CD4-positive, alpha-beta T cell (primary cell): ENCODE measurements around the gene PTPRK. TPM values are rescaled to one million over a fixed set of nuclear protein-coding genes. Genes with fewer than 3 reads are reported as not detected.

ENCODE experiments used
- ATAC-seq: fragments of 200-7000 bp; cut with Tn5 transposase; one replicate; pipeline ENCODE4 v1.10.0; 2022; ENCODE audit warnings: mild to moderate bottlenecking; ENCODE audit not compliant: poor library complexity
- CTCF ChIA-PET: fragments of 350-600 bp; sonication (Branson Sonifier 250); formaldehyde crosslinking; loops from one replicate; lab custom pipeline; 2021; ENCODE audit warnings: antibody characterized with exemption, inconsistent platforms; lab: Charles Lee
- POLR2A ChIA-PET: fragments of 350-600 bp; sonication (Branson Sonifier 250); formaldehyde crosslinking; loops from one replicate; lab custom pipeline; 2021; ENCODE audit warnings: antibody characterized with exemption, inconsistent platforms; lab: Charles Lee
- DNase-seq, 14 experiments: peaks; one replicate each; pipeline ENCODE4 v3.0.0-alpha.2; 2013 to 2020; ENCODE audit warnings: mixed read lengths in 2 of 14
- H3K27ac ChIP-seq, 2 donors: one replicate each; pipeline versions ENCODE4 v1.5.1 to v1.7.0; 2013; ENCODE audit warnings: low read length in 2 of 2, low read depth in 1 of 2, mild to moderate bottlenecking in 1 of 2
- H3K27me3 ChIP-seq, 2 experiments: 1 replicate in 1 of 2; 2 replicates in 1 of 2; pipeline versions ENCODE4 v1.6.1 to v1.7.0; 2013; ENCODE audit warnings: low read length in 2 of 2, control low read depth in 1 of 2, mild to moderate bottlenecking in 1 of 2, moderate library complexity in 1 of 2; ENCODE audit not compliant: insufficient read depth in 2 of 2, control insufficient read depth in 1 of 2
- H3K36me3 ChIP-seq: one replicate; pipeline ENCODE4 v1.6.1; 2013; ENCODE audit warnings: low read length, control low read depth; ENCODE audit not compliant: insufficient read depth
- H3K4me1 ChIP-seq: one replicate; pipeline ENCODE4 v1.6.1; 2013; ENCODE audit warnings: low read length, control low read depth; ENCODE audit not compliant: insufficient read depth
- H3K4me3 ChIP-seq: one replicate; pipeline ENCODE4 v1.5.1; 2013; ENCODE audit warnings: mild to moderate bottlenecking, low read length, moderate library complexity
- H3K9me3 ChIP-seq, 2 experiments: 1 replicate in 1 of 2; 2 replicates in 1 of 2; pipeline versions ENCODE4 v1.6.1 to v1.7.0; 2013; ENCODE audit warnings: low read length in 2 of 2, mild to moderate bottlenecking in 2 of 2, control low read depth in 1 of 2, moderate library complexity in 1 of 2; ENCODE audit not compliant: control insufficient read depth in 1 of 2, insufficient read depth in 1 of 2
- H3K27ac Mint-ChIP-seq: one replicate; pipeline ENCODE4 v1.8.0; 2020; ENCODE audit warnings: mixed read lengths
- H3K27me3 Mint-ChIP-seq: one replicate; pipeline ENCODE4 v1.8.0; 2021; ENCODE audit warnings: mixed read lengths
- H3K36me3 Mint-ChIP-seq: one replicate; pipeline ENCODE4 v1.8.0; 2021; ENCODE audit warnings: low read depth, mixed read lengths
- H3K4me1 Mint-ChIP-seq: one replicate; pipeline ENCODE4 v1.8.0; 2021; ENCODE audit warnings: low read depth, mixed read lengths
- H3K4me3 Mint-ChIP-seq: one replicate; pipeline ENCODE4 v1.8.0; 2020; ENCODE audit warnings: mild to moderate bottlenecking, mixed read lengths
- H3K9me3 Mint-ChIP-seq: one replicate; pipeline ENCODE4 v1.8.0; 2020; ENCODE audit warnings: mixed read lengths
- CTCF ChIP-seq: fragments of 200-600 bp; IDR thresholded peaks from one replicate; pipeline ENCODE4 v1.8.0; 2022; ENCODE audit warnings: antibody characterized with exemption, mild to moderate bottlenecking
- intact Hi-C, 2 experiments: fragments of 100-400 bp; cut with DNase I in 1 of 2; cut with micrococcal nuclease in 1 of 2; formaldehyde crosslinking; loops; one replicate each; pipeline versions ENCODE4 v1.15.1 to v1.9.0; 2023 to 2025; cut with DNase I, micrococcal nuclease
- total RNA-seq, 174 experiments: library from RNA in 2 of 174; stranded (reverse) in 2 of 174; gene quantifications; one replicate each; pipeline ENCODE4 v1.2.3 and lab custom pipeline; 2021 to 2026

Gene PTPRK
- total RNA-seq, 2 experiments from 2014 or later = 8.4 to 10.3 TPM

GRCh38 chr6:128351255-128351514, 169.2 kb downstream of the PTPRK start:
- intact Hi-C loops = no loop called here
- Mint-ChIP-seq H3K4me3 (no peak overlapping the region), H3K36me3 (no peaks in the 10 kb centered on the region), H3K9me3 (no peaks in the 10 kb centered on the region), H3K4me1 (no peaks in the 10 kb centered on the region), H3K27ac (no peak overlapping the region), H3K27me3 (no peaks in the 10 kb centered on the region)
- Histone ChIP-seq H3K9me3 (no peaks in the 10 kb centered on the region), H3K4me3 (no peak overlapping the region), H3K27ac (no peak overlapping the region), H3K36me3 (no peaks in the 10 kb centered on the region), H3K4me1 (no peaks in the 10 kb centered on the region), H3K27me3 (no peaks in the 10 kb centered on the region)
- ChIA-PET POLR2A (no interaction called here), CTCF (no interaction called here)
- DNase-seq (no peak), ATAC-seq (no peak)
- TF ChIP-seq CTCF = no peak

DNA sequence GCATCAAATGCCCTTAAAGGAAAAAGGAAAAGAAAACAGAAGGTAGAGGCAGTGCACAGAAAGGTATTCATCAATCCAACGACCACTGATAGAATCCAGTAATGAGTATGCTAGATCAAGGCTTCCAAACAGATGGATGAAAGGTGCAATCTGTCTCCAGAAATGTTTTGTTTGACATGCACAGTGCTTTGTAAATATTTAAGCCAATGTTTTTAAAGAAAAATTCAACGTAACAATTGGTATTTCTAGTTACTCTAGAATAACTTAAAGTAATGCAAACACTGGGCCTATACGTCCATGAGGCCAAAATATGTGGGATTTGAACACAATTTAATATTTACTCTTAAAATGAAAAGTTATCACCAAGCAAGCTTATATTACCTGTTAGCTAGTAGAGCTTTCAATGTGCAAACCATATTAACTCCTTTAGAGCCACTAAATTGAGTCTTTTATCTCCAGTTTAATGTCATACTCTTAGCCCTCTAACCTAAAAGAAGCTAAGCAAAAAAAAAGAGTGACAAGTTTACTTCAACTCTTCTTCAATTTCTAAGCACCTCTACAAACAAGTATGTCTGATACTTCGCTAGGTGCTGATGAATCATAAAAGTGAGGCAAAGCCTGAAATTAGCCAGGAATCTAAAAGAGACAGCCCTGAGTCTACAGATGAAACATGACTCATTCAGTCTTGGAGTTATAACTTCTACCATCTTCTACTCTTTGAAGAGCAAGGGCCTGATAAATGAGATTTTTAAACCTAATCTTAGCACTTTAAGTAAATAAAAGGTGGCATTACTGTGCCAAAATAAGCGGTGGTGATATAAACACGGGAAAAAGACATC, 169.8 kb downstream of the PTPRK start:
- CTCF ChIA-PET = no interaction called here
- H3K27ac ChIP-seq = no peak overlapping the region
- no peaks in the 10 kb centered on the region for H3K9me3 ChIP-seq
- no peak overlapping the region for H3K4me3 ChIP-seq
- Mint-ChIP-seq H3K4me1 (no peaks in the 10 kb centered on the region), H3K4me3 (no peak overlapping the region), H3K9me3 (no peaks in the 10 kb centered on the region), H3K27me3 (no peaks in the 10 kb centered on the region), H3K36me3 (no peaks in the 10 kb centered on the region), H3K27ac (no peak overlapping the region)
- ATAC-seq (no peak), DNase-seq (no peak)
- H3K36me3 ChIP-seq = no peaks in the 10 kb centered on the region
- no peaks in the 10 kb centered on the region for H3K27me3 ChIP-seq
- POLR2A ChIA-PET = no interaction called here
- no peaks in the 10 kb centered on the region for H3K4me1 ChIP-seq
- TF ChIP-seq CTCF = no peak
- intact Hi-C loops = no loop called here

- Histone ChIP-seq H3K9me3 (no peaks in the 10 kb centered on the region), H3K27me3 (no peaks in the 10 kb centered on the region), H3K4me1 (no peaks in the 10 kb centered on the region), H3K27ac (no peak overlapping the region), H3K4me3 (no peak overlapping the region), H3K36me3 (no peaks in the 10 kb centered on the region)
- intact Hi-C loops = no loop called here
- H3K4me3 Mint-ChIP-seq = no peak overlapping the region
- POLR2A ChIA-PET = no interaction called here
- no peak for DNase-seq
- H3K36me3 Mint-ChIP-seq = no peaks in the 10 kb centered on the region
- ATAC-seq = no peak
- H3K27ac Mint-ChIP-seq = no peak overlapping the region
- CTCF ChIA-PET = interaction anchor here (1.5 kb wide), 1 partner anchor 554 kb away, joined by 3 read pairs; no protein-coding TSS in a partner anchor
- no peaks in the 10 kb centered on the region for H3K9me3 Mint-ChIP-seq
- no peaks in the 10 kb centered on the region for H3K27me3 Mint-ChIP-seq
- H3K4me1 Mint-ChIP-seq = no peaks in the 10 kb centered on the region
- TF ChIP-seq CTCF = no peak
Measured at GRCh38 chr6:128347123-128347522, 173.3 kb downstream of the PTPRK start.
